GM18507 (cell line): ENCODE results near the gene SP9.

Source experiments
- DNase-seq: peaks from one replicate; pipeline ENCODE4 v3.0.0; 2011; ENCODE audit warnings: low read depth; ENCODE audit not compliant: insufficient read length; ENCODE audit errors: extremely low spot score
- FAIRE-seq: peaks from 2 replicates; lab custom pipeline; 2011; peaks lifted over from hg19 to GRCh38; lab: Jason Lieb, UNC

Gene SP9

DNA sequence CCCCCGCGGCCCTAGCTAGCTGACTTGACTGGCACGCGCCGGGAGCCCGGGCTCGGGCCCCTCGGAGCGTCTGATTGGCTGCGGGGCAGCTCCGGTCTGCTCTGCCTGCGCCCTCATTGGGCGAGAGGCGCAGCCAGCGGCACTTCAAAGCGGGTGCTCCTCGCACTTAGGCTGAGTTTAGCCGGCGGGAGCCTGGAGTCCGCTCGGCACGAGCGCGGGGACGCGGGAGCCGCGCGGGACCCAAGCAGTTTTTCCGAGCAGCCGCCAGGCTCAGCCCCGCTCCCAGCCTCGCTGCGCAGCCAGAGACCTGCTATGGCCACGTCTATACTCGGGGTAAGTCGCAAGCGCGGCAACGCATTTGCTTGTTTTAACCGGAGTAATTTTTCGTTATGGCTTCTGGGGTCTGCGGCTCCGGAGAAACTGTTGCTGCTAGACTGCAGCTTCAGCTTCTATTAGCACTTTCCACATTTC is at the start of gene SP9:
Gene SP9 (plus strand): TSS at position 174 of the 471 bp plus-strand sequence. CDS start 139 bp downstream, at position 313.
- FAIRE-seq (no peak), DNase-seq (no peak)

DNA sequence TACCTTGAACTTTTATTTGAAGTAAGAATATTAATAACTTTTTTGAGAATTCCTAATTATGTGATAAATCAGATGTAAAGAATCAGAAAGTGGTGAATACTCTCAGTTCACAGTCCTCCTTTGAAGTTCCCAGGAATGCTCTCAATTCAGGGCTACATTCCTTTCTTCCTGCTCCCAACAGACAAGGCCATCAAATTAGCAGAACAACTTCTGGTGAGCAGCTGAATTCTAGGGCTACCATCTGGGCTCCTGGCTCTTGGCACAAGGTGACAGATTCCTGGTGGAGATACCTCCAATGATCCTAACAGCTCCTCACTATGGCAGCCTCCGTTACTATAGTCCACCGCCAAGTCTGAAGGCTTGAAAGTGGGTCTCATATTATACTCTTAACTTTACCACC is 48.6 kb upstream of the SP9 start:
- FAIRE-seq: no peak
- no peak for DNase-seq

DNA sequence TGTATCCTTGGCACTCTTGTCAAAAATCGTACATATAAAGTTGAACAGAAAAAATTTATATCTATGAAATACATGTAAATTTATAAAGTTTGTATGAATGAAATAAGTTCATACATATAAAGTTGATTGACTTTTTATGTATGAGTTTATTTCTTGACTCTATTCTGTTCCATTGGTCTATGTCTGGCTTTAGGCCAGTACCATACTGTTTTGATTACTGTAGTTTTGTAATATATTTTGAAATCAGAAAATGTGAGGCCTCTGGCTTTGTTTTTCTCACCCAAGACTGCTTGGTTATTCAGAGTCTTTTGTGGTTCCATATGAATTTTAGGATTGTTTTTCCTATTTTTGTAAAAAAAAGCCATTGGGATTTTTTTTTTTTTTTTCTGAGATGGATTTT is 41.8 kb upstream of the SP9 start:
- DNase-seq (no peak), FAIRE-seq (no peak)

DNA sequence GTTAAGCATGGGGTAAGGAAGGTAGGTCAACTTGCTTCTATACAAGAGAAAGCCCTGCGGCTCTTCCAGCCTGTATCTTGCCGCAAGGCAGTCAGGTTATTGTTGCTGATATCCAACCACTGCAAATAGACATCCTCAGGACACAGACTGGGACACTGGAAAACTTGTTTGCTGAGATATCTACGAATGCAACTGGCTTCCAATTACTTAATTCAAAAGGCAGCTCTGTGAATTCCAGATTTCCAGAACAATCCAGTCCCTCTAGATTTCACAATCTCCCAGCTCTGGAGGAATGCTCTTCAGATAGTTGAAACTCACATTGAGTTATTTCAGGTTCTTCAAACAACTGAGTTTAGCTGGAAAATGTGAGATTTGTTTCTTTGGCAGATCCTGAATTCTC is 34.6 kb upstream of the SP9 start:
- FAIRE-seq (no peak), DNase-seq (no peak)

DNA sequence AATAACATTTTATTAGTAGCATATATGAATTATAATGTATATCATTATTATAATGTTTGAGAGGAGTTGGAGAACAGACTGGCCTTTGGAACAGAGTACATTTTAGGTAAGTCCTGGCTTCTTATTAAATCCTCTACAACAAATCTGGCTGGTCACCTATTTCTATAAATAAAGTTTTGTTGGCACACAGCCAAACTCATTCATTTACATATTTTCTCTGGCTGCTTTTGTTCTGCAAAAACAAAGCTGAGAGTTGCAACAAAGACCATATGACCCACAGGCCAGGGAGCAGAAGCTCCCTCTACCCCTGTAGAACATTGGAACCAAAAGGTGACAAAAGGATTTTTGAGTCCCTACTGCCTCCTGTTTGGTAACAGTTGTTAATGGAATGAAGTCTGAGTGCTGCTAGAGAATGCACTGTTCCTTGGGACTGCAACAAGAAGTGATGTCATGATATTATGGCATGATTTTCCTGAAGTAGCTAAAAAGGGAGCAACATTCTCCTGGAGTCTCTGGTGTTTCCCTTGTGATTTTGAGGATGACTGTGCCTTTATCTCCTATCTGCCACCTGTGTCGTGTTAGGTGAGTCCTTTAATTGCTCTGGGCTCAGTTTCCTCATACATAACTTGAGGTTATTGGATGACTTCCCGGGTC is 22.0 kb upstream of the SP9 start:
- no peak for FAIRE-seq

DNA sequence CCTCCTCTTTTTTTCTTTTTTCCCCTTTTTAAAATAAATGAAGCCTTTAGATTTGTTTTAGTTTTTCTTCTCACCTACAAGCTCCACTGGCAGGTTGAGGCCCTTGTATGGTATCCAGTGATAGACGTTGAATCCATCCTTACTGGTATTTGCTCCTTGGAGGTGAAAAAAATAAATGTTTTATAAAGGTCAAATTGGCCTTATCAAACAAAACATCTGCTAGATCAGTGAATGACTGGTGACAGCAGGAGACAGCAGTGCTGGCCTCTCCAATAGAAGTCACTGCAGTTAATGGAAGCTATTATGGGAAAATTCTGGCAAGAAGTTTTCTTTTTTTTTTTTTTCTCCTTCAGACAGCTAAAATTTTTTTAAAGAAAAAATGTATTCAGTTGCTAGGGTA is 12.6 kb upstream of the SP9 start:
- DNase-seq: no peak
- no peak for FAIRE-seq

More for the DNA sequence above, 22.0 kb upstream of the SP9 start:
- DNase-seq: no peak

DNA sequence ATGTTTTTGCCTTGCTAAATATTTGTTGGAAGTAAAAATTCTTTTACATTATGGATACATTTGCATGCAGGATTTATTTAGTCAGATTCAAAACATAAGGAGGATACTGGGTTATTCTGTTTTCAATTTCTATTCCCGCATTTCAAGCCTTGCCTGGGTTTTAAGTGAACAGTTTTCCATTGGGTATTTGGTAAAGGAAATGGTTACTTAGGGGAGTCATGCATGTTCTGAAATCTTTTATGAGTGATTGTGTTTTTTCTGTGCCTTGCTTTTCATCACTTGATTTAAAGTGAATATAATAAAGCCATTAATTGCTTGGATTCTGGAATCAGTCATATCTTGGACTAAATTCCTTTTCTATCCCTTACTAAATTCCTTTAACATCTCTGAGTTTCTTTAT is 12.0 kb upstream of the SP9 start:
- DNase-seq (no peak), FAIRE-seq (no peak)

DNA sequence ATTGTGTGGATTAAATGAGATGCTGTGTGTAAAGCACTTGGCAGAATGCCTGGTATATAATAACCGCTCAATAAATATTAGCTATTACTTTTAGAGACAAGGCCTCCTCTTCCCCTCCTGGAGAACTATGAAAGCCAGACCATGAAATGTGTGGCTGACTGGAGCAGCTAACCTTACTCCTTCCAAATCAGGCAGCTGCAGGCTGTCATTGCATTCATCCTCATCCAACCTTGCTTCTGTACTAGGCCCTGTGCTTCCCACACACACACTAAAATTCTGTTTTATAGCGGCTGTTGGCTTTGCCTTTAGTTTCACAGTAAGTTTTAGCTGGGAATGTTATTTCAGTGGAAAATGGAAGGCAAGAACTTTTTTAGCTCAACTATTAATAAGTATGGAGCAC is 10.2 kb upstream of the SP9 start:
- FAIRE-seq: no peak
- no peak for DNase-seq

DNA sequence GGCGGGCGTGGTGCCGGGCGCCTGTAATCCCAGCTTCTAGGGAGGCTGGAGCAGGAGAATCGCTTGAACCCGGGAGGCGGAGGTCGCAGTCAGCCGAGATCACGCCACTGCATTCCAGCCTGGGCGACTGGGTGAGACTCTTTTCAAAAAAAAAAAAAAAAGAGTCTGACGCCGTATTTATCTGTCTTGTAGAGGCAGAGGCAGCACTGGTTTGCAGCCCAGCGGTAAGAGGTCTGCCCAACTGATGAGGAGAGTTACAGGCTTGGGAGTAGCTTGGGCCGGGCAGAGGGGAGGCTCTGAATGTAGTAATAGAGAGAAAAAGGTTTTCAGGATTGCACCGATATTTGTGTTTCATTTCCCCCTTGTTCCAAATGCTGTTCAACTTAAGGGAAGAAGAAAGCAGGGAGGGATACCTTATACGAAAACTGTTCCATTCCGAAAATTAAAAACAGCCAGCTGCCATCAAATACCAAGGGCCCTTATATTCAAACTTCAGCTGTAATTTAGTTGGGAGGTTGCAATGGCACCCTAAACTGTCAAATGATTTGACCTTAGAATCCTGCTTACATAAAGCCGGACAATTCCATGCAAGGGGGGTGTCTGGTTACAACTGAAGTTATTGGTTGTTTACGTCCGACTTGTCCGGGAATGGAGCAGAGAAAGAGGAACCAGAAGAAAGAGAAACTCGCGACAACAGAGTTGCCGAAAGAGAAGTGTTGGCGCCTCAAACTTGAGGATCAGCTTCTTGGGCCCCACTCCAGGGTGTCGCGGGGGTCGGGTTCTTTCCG is 9.2 kb upstream of the SP9 start:
- no peak for FAIRE-seq
- no peak for DNase-seq

DNA sequence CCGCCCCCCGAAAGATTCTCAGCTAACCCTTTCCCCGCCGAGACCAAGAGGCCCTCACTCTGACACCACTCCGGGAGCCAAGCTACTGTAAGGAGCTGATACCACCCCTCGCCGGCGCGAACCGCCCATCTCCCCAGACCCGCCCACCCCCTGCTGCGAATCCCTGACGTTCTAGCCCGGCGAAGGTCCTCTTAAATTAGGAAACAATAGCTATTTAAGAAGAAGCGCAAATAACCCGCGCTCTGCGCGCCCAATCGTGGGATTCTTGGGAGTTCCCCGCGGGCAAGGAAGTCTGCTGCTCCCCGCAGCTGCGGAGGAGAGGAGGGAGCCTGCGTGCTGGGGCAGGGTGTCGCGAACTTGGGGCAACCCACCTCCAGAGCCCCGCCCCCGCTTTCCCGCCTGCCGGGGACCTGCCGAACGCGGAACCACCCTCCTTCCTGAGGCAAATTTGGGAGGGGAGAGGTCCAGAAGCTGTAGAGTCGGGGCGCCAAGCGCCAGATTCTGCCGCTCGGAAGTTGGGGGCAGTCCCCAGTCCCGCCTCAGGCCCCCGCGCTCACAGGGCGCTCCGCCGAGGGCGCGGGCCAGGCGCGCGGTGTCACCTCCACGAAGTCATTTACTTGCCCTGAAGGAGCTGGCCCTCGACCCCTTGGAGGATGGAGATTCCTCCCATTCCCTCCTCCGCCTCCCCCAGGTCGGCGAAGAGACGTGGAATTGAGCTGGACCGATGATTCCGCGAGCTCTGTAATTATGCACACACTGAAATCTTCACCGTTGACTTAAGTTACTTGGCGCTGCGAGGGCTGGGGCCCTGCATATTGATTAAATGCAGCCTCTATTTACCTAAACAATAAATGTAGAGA is 8.4 kb upstream of the SP9 start:
- no peak for DNase-seq
- FAIRE-seq: no peak

DNA sequence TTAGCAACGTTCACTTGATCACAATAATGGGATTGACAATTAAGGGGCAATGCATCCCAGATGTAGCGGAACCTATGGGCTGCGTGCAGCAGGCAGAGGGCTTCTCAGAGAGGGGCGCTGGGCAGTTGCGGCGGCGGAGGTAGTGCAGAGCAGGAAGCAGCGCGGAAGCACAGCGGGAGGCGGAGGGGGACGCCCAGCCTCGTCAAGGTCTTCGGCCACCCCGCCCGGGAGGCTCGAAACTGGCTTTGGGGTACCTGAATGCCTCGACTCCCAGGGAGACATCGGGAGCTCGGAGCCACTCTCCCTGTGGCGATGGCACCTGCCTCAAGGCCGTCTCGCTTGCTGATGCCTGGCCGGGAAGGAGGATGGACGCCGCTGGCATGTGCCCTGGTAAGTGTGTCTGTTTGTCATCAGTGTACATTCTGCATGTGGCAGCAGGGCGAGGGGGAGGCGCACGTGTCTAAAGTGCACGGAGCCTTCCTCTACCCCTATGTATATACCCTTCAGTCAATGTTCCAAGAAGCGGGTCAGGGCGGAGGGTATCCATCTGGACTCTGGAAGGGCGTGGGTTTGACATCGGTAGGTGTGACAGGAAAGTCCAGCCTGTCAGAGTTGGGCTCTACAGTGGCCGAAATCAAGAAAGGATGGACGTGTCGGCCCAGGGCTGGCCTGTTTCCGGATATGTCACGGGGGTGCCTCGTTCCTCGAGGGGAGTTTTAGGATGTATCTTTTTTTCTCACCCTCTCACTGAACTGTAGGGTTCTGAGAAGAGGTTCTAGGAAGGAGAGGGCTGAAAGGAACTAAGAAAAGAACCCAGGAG is 7.5 kb upstream of the SP9 start:
- FAIRE-seq (no peak), DNase-seq (no peak)

DNA sequence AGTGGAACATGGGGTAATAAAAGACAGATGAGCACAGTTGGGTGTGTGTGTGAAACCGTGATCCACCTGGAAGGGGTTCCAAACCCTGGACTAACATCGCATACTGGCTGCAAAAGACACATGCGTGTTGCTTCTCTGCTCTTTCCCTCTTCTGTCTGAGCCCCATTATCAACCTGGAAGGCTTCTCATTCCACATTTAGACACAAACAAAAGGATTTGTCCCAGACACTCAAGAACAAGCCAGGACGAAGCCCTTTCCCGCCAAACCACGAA is 7.0 kb upstream of the SP9 start:
- DNase-seq (no peak), FAIRE-seq (no peak)

DNA sequence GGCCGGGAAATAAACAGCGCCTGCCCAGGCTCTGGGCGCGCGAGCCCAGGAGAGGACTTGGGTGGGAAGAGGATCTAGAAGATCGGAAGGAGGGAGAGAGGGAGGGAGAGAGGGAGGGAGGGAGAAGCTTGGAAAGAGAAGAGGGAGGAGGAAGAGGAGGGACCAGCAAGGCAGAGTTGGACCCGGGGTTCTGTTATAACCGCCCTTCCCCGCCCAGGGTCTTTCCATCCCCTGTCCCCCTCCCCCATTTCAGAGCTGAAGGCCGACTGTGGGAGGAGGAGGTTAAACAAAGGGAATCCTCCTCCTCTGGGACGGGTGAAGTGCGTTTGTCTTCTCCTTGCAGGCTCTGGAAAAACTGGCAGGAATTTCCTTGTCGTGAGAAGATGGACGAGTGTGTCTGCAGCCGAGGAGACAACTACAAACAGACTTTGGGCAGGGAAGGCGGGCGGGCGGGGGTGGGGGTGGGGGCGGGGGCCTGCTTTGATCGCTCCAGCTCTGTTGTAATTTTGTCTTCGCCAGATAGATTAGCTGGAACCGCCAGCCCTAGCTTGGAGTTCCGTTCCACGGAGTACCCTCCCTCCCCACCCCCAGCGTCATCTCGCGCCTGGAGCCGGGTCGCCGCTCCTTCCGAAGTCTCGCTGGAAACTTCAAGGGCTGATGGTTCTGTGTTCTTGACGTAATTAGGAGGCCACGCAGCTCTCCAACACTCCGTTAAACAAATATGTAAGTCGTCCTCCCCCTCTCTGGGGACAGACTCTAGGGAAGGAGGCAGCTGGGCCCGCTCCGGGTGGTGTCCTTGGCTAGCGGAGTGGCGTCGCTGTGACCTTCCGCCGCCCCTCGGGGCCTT is 6.4 kb upstream of the SP9 start:
- no peak for DNase-seq
- FAIRE-seq: no peak

DNA sequence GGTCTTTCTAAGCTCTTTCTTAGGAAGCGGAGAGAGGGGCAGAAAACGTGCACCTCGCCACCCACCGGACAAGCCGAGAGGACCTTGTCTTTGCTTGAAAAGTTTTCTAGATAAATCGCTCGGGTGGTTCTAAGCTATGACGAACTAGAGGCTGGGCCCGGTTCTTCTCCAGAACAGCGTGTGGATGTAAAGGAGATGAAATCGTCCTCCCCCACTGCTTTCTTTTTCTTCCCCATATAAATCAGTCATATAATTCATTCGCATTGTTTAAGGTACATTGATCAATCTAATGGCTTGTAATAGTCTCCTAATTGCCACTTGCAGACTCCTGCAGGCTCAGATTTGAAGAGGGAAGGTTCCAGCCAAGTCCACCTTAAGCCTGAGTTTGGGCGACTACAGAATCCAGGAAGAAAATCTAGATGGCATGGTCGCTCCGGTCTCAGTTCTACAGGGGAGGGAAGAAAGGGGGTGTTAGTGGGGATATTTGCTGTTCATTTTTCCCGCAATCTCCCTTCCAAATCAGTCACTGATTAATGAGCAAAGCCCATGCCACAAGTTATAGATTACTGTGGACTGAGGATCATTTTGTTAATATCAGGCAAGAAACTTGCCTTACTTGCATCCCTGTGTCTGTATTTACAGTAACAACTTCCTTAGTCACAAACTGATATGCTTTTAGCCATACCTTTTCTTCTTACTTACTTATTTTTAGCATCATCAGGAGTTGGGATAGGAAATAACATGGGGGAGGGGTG is 5.6 kb upstream of the SP9 start:
- FAIRE-seq: no peak
- DNase-seq: no peak

DNA sequence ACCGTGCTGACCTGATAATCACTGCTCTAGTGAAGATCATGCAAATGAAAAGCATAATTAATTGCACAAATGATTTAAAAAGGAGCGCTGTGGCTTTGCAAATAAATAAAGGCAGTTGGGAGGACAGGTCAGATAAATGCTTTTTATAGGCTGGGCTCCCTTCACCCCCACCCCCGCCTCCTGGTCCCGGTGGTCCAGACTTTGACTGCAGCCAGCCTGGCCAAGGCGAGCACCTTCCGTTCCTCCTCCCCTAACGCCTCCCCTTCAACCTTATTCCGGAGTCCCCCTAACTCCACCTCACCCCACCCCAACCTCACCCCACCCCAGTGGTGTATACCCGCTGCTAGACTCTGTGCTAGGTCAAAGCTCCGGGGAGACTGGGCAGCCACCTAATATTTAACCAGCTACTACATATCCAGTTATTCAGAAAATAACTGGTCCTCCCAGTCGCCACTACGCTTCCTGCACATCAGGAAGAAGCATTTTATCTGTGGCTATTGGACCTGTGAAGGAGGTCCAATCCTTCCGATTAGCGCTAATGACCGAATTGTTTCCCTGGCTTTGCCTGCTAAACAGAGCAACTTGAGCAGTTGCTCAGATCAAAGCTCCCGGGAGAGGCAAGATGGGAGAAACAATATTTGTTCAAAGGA is 3.7 kb upstream of the SP9 start:
- DNase-seq: no peak
- FAIRE-seq: no peak

DNA sequence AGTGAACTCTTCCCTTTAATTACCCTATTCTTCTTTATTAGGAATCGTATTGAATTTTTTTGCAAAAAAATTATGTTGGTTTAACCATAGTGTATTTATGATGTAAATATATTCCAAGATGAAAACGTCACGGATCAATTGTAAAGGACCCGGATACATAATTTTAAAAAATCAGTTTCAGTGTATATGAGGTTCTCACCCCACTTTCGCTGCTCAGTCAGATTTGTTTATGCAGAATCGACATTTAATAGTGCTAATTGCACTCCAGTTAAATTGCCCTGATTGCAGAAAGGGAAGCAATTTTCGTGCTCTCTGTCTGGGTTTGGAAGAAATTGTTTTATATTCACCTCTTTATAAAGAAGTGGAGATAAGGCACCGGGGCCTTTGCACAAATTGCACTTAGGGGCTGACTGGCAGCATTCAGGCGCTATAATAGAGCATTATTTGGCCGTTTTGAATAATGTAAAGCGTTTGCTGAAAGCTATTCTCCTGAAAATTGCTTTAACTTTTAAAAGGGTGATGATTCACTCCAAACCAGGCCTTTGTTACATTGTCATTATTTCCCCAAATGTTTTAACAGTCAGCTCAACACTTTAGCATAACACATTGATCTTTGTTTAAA is 3.0 kb upstream of the SP9 start:
- FAIRE-seq: no peak
- DNase-seq: no peak

DNA sequence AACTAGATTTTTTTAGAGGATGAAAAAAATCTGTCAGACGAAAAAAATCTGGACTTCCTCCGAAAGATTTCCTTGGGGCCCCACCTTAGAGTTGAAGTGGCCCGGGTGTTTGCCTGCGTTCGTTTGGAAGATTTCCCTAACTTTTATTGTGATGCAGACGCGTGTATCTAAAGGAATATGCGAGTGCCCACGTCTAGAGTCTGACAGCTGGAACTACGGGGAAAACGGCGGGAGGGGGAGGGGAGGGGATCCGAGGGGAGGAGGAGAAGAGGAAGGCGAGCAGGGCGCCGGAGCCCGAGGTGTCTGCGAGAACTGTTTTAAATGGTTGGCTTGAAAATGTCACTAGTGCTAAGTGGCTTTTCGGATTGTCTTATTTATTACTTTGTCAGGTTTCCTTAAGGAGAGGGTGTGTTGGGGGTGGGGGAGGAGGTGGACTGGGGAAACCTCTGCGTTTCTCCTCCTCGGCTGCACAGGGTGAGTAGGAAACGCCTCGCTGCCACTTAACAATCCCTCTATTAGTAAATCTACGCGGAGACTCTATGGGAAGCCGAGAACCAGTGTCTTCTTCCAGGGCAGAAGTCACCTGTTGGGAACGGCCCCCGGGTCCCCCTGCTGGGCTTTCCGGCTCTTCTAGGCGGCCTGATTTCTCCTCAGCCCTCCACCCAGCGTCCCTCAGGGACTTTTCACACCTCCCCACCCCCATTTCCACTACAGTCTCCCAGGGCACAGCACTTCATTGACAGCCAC is 2.4 kb upstream of the SP9 start:
- DNase-seq (no peak), FAIRE-seq (no peak)
